Osteocyte (in vitro differentiated cells): ENCODE data around the gene MATN1. TPM values are rescaled to one million over a fixed set of nuclear protein-coding genes. Genes with fewer than 3 reads are reported as not detected.

ENCODE experiments used
- DNase-seq: peaks from one replicate; pipeline ENCODE4 v3.0.0; 2021; ENCODE audit warnings: mixed read lengths; ENCODE audit not compliant: unreplicated experiment; ENCODE audit errors: extremely low spot score
- H3K27ac Mint-ChIP-seq: one replicate; pipeline ENCODE4 v1.8.0; 2021; ENCODE audit warnings: mild to moderate bottlenecking, mixed read lengths; ENCODE audit not compliant: unreplicated experiment
- H3K27me3 Mint-ChIP-seq: one replicate; pipeline ENCODE4 v1.8.0; 2021; ENCODE audit warnings: mixed read lengths; ENCODE audit not compliant: unreplicated experiment
- H3K36me3 Mint-ChIP-seq: one replicate; pipeline ENCODE4 v1.8.0; 2021; ENCODE audit warnings: mixed read lengths; ENCODE audit not compliant: unreplicated experiment
- H3K4me1 Mint-ChIP-seq: one replicate; pipeline ENCODE4 v1.8.0; 2021; ENCODE audit warnings: mixed read lengths; ENCODE audit not compliant: unreplicated experiment
- H3K4me3 Mint-ChIP-seq: one replicate; pipeline ENCODE4 v1.8.0; 2021; ENCODE audit warnings: mild to moderate bottlenecking, moderate library complexity, mixed read lengths; ENCODE audit not compliant: unreplicated experiment
- H3K9me3 Mint-ChIP-seq: one replicate; pipeline ENCODE4 v1.8.0; 2021; ENCODE audit warnings: mixed read lengths; ENCODE audit not compliant: unreplicated experiment
- CTCF ChIP-seq: fragments of 200-600 bp; sonication (generic); IDR thresholded peaks from 2 replicates; pipeline ENCODE4 v1.5.0; 2021; ENCODE audit warnings: antibody characterized with exemption, mild to moderate bottlenecking, moderate library complexity
- total RNA-seq: library from RNA; stranded (reverse); gene quantifications from 2 replicates; pipeline ENCODE4 v1.2.1, GENCODE V29; 2021

The MATN1 gene
- total RNA-seq, 1 donor from 2014 or later = 0.99 TPM

GRCh38 chr1:30714536-30715090 lies 8.8 kb downstream of the MATN1 start:
- Mint-ChIP-seq H3K36me3 (no peaks in the 10 kb centered on the region), H3K9me3 (peaks cover 5% of the 10 kb centered on the region), H3K27me3 (peaks cover 12% of the 10 kb centered on the region), H3K4me1 (peaks cover 8% of the 10 kb centered on the region), H3K4me3 (no peak overlapping the region), H3K27ac (no peak overlapping the region)
- no peak for DNase-seq
- TF ChIP-seq CTCF = no peak

DNA sequence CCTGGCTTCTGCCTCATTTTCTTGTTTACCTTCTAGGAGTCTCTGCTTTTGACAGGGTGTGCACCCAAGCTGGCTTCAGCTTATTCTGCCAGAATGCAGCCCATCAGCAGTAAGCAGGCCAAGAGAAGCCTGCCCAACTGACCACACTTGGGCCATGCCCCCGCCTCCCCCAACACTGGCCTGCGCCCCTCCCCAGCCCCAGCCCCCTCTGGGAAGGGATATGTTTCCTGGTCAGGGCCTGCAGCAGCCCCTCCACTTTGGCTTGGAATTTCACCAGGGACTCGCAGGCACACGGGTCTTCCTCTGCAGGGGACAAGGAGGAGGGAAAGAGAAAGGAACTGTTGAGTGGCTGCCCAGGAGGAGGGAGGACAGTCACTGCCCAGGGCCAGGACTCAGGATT lies 9.4 kb downstream of the MATN1 start:
- no peak for TF ChIP-seq CTCF
- no peak for DNase-seq
- Mint-ChIP-seq H3K27me3 (peaks cover 15% of the 10 kb centered on the region), H3K36me3 (no peaks in the 10 kb centered on the region), H3K9me3 (peaks cover 5% of the 10 kb centered on the region), H3K27ac (no peak overlapping the region), H3K4me1 (peaks cover 5% of the 10 kb centered on the region), H3K4me3 (no peak overlapping the region)

DNA sequence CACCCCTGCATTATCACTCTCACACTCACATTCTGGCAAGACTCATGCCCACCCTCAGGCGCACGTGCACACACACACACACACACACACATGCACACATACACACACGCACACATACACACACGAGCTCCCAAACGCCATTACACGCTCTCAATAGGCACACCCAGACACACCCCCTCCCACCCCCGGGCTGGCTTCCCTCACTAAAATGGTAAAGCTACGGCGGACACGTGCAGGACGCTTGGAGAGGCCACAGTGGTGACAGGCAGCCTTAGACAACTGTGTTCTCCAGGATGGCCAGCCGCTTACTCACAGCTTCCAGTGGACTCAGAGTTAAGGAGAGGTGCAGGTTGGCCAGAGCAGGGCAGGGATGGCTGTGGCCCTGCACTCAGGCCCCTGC lies 10.1 kb downstream of the MATN1 start:
- peaks cover 15% of the 10 kb centered on the region for H3K27me3 Mint-ChIP-seq
- DNase-seq = no peak
- peaks cover 5% of the 10 kb centered on the region for H3K9me3 Mint-ChIP-seq
- H3K36me3 Mint-ChIP-seq = no peaks in the 10 kb centered on the region
- H3K27ac Mint-ChIP-seq = no peak overlapping the region
- peaks cover 2% of the 10 kb centered on the region for H3K4me1 Mint-ChIP-seq
- TF ChIP-seq CTCF = no peak
- H3K4me3 Mint-ChIP-seq = no peak overlapping the region

DNA sequence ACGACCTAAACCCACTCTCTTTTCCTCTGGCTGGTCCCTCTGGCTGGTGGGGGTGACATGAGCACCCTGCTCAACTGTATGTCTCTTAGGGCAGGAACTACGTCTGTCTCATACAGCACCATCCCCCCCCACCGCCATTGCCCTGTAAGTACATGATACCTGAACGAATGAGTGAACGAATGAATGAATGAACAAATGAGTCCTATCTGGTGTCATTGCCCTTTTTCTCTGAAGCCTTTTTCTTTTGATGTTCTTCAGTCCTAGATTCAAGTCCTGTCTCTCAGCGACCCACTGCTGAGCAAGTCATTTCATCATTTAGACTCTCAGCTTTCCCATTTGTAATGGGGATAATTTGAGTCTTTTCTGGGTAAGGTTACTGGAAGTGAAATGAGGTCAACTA lies 10.8 kb downstream of the MATN1 start:
- Mint-ChIP-seq H3K36me3 (no peaks in the 10 kb centered on the region), H3K27me3 (peaks cover 15% of the 10 kb centered on the region), H3K4me3 (no peak overlapping the region), H3K27ac (no peak overlapping the region), H3K9me3 (peaks cover 5% of the 10 kb centered on the region), H3K4me1 (no peaks in the 10 kb centered on the region)
- no peak for DNase-seq
- TF ChIP-seq CTCF = no peak

GRCh38 chr1:30710407-30710806 lies 13.0 kb downstream of the MATN1 start:
- Mint-ChIP-seq H3K27ac (no peak overlapping the region), H3K36me3 (no peaks in the 10 kb centered on the region), H3K4me1 (no peaks in the 10 kb centered on the region), H3K9me3 (peaks cover under 1% of the 10 kb centered on the region), H3K27me3 (peaks cover 23% of the 10 kb centered on the region), H3K4me3 (no peak overlapping the region)
- no peak for TF ChIP-seq CTCF
- DNase-seq = no peak
